ENCODE data around the gene COPS8.

Gene COPS8

DNA sequence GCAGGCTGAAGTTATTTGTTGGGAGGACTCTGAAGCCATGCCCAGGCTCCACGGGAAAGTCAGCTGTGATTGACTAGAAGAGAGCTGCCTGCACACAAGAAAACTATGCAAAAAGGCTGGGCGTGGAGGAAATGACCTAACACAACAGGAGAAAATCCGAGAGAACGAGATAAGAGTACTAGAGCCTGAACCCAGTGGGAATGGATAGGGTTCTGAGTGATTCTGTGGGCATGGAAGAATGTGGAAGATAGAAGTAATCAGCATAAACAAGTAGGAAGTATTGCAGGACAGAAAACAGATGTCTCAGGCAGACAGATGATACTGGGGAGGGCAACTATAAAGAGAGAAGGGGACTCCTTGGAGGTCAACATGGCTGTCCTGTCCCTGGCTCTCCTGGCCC is 12.1 kb upstream of the COPS8 start:
- H3K9me3 ChIP-seq (ENCODE audit: low read depth, low read length) = no peaks in the 10 kb centered on the region
- no peak overlapping the region for H3K4me3 ChIP-seq
- H3K9ac ChIP-seq (ENCODE audit: insufficient read length) = no peak overlapping the region
- H3K36me3 ChIP-seq (ENCODE audit: insufficient read depth, low read length) = no peaks in the 10 kb centered on the region
- no peak overlapping the region for H3K27ac ChIP-seq
- no peak for TF ChIP-seq FOXP2 (optimal IDR thresholded peaks at IDR 0.05; ENCODE audit: control extremely low read depth, extremely low read length, insufficient read depth)
- no peak for TF ChIP-seq POLR2AphosphoS5 (IDR thresholded peaks at IDR 0.05; ENCODE audit: borderline replicate concordance, low read depth, low read length)
- TF ChIP-seq EZH2 (IDR thresholded peaks at IDR 0.05) = no peak
- DNase-seq (ENCODE audit: low read depth, low spot score) = no peak

- Histone ChIP-seq H3K9me3 (ENCODE audit: low read depth, low read length) (no peaks in the 10 kb centered on the region), H3K36me3 (ENCODE audit: insufficient read depth, low read length) (no peaks in the 10 kb centered on the region), H3K4me3 (no peak overlapping the region), H3K27ac (no peak overlapping the region), H3K9ac (ENCODE audit: insufficient read length) (no peak overlapping the region)
- TF ChIP-seq POLR2AphosphoS5 (IDR thresholded peaks at IDR 0.05; ENCODE audit: borderline replicate concordance, low read depth, low read length) = no peak
- TF ChIP-seq FOXP2 (optimal IDR thresholded peaks at IDR 0.05; ENCODE audit: control extremely low read depth, extremely low read length, insufficient read depth) = no peak
- TF ChIP-seq EZH2 (IDR thresholded peaks at IDR 0.05) = no peak
- DNase-seq (ENCODE audit: low read depth, low spot score) = no peak
Measured at GRCh38 chr2:237074211-237074993, 11.3 kb upstream of the COPS8 start.

GRCh38 chr2:237075749-237076599 is 9.7 kb upstream of the COPS8 start:
- Histone ChIP-seq H3K27ac (no peak overlapping the region), H3K36me3 (ENCODE audit: insufficient read depth, low read length) (no peaks in the 10 kb centered on the region), H3K4me3 (no peak overlapping the region), H3K9me3 (ENCODE audit: low read depth, low read length) (no peaks in the 10 kb centered on the region), H3K9ac (ENCODE audit: insufficient read length) (no peak overlapping the region)
- no peak for DNase-seq (ENCODE audit: low read depth, low spot score)
- no peak for TF ChIP-seq EZH2 (IDR thresholded peaks at IDR 0.05)
- TF ChIP-seq FOXP2 (optimal IDR thresholded peaks at IDR 0.05; ENCODE audit: control extremely low read depth, extremely low read length, insufficient read depth) = no peak

DNA sequence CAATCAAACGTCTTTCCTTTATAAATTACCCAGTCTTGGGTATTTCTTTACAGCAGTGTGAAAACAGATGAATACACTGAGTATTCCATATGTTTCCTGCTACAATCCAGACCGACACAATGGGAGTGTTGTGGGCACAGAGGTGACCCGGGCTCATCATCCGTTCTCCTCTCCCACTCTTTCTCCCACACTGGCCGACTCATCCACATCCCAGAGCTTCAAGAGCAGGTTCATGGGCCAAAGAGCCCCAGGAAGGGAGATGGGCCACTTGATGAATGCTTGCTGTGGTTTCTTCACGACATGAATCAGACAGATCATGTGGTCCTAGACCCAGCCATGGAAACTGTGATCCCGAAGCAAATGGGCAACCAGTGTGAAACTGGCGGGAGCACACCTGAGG is 4.1 kb upstream of the COPS8 start:
- DNase-seq (ENCODE audit: low read depth, low spot score) = no peak
- TF ChIP-seq FOXP2 (optimal IDR thresholded peaks at IDR 0.05; ENCODE audit: control extremely low read depth, extremely low read length, insufficient read depth) (no peak), EZH2 (IDR thresholded peaks at IDR 0.05) (no peak), POLR2AphosphoS5 (IDR thresholded peaks at IDR 0.05; ENCODE audit: borderline replicate concordance, low read depth, low read length) (no peak)
- no peaks in the 10 kb centered on the region for H3K9me3 ChIP-seq (ENCODE audit: low read depth, low read length)
- no peak overlapping the region for H3K4me3 ChIP-seq
- no peak overlapping the region for H3K27ac ChIP-seq
- no peak overlapping the region for H3K9ac ChIP-seq (ENCODE audit: insufficient read length)
- no peaks in the 10 kb centered on the region for H3K36me3 ChIP-seq (ENCODE audit: insufficient read depth, low read length)

- Histone ChIP-seq H3K4me3 (no peak overlapping the region), H3K36me3 (ENCODE audit: insufficient read depth, low read length) (no peaks in the 10 kb centered on the region), H3K9me3 (ENCODE audit: low read depth, low read length) (no peaks in the 10 kb centered on the region), H3K27ac (no peak overlapping the region), H3K9ac (ENCODE audit: insufficient read length) (no peak overlapping the region)
- no peak for DNase-seq (ENCODE audit: low read depth, low spot score)
- TF ChIP-seq FOXP2 (optimal IDR thresholded peaks at IDR 0.05; ENCODE audit: control extremely low read depth, extremely low read length, insufficient read depth) (no peak), POLR2AphosphoS5 (IDR thresholded peaks at IDR 0.05; ENCODE audit: borderline replicate concordance, low read depth, low read length) (no peak), EZH2 (IDR thresholded peaks at IDR 0.05) (no peak)
Measured at GRCh38 chr2:237083026-237083425, 2.7 kb upstream of the COPS8 start.

GRCh38 chr2:237084444-237084843 is 1.2 kb upstream of the COPS8 start:
- Histone ChIP-seq H3K9me3 (ENCODE audit: low read depth, low read length) (no peaks in the 10 kb centered on the region), H3K27ac (no peak overlapping the region), H3K36me3 (ENCODE audit: insufficient read depth, low read length) (peaks cover 10% of the 10 kb centered on the region), H3K9ac (ENCODE audit: insufficient read length) (peak overlapping the region; percentile 83), H3K4me3 (peak overlapping the region; percentile 85)
- DNase-seq (ENCODE audit: low read depth, low spot score) = no peak
- no peak for TF ChIP-seq POLR2AphosphoS5 (IDR thresholded peaks at IDR 0.05; ENCODE audit: borderline replicate concordance, low read depth, low read length)
- TF ChIP-seq EZH2 (IDR thresholded peaks at IDR 0.05) = no peak
- no peak for TF ChIP-seq FOXP2 (optimal IDR thresholded peaks at IDR 0.05; ENCODE audit: control extremely low read depth, extremely low read length, insufficient read depth)

- no peak for TF ChIP-seq FOXP2 (optimal IDR thresholded peaks at IDR 0.05; ENCODE audit: control extremely low read depth, extremely low read length, insufficient read depth)
- TF ChIP-seq POLR2AphosphoS5 (IDR thresholded peaks at IDR 0.05; ENCODE audit: borderline replicate concordance, low read depth, low read length) = no peak
- no peak for TF ChIP-seq EZH2 (IDR thresholded peaks at IDR 0.05)
- Histone ChIP-seq H3K4me3 (no peak overlapping the region), H3K27ac (no peak overlapping the region), H3K36me3 (ENCODE audit: insufficient read depth, low read length) (peaks cover 44% of the 10 kb centered on the region), H3K9ac (ENCODE audit: insufficient read length) (no peak overlapping the region), H3K9me3 (ENCODE audit: low read depth, low read length) (no peaks in the 10 kb centered on the region)
- DNase-seq (ENCODE audit: low read depth, low spot score) = no peak
Measured at GRCh38 chr2:237090906-237091305, 5.2 kb downstream of the COPS8 start.

DNA sequence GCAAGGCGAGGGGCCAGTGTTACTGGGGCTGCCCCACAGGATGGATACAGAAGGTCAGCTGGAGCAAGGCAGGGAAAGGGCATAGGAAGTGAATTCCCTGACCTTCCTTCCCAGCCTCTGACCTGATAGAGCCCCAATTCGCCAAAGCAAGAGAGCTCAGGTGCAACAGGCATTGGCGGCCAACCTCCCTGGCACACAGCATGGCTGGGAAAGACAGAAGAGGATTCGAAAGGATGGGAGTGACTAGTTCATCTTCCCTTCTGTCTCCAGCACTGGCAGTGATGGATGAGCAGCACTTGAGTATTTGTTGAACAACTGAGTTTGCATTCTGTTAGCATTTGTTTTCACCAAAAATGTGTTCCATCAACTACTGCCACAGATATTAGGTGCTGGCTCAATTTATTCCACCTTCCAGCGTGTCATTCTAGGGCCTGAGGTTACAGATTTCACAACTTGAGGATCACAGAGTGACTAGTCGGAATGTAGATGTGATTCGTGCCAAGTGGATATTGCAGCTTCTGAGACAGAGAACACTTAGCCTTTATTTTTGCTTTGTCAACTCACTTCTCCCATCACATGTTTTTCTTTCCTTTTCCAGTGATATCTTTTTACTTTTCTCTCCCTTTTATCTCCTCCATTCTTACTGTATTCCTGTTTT is 6.2 kb downstream of the COPS8 start:
- DNase-seq (ENCODE audit: low read depth, low spot score) = no peak
- TF ChIP-seq EZH2 (IDR thresholded peaks at IDR 0.05) = no peak
- no peak for TF ChIP-seq POLR2AphosphoS5 (IDR thresholded peaks at IDR 0.05; ENCODE audit: borderline replicate concordance, low read depth, low read length)
- no peak for TF ChIP-seq FOXP2 (optimal IDR thresholded peaks at IDR 0.05; ENCODE audit: control extremely low read depth, extremely low read length, insufficient read depth)
- peaks cover 53% of the 10 kb centered on the region for H3K36me3 ChIP-seq (ENCODE audit: insufficient read depth, low read length)
- H3K9me3 ChIP-seq (ENCODE audit: low read depth, low read length) = no peaks in the 10 kb centered on the region
- no peak overlapping the region for H3K9ac ChIP-seq (ENCODE audit: insufficient read length)
- H3K4me3 ChIP-seq = no peak overlapping the region
- H3K27ac ChIP-seq = no peak overlapping the region
